HG02981 (cell line): Measurements from ENCODE around the gene AATK.
"Not testable (repeated sequence)": the region's sequence is repeated elsewhere in the genome, so short reads cannot be mapped to it uniquely, and the experiment has no call there.

ENCODE experiments used
- ATAC-seq: cut with Tn5 transposase; IDR thresholded peaks from one replicate; pipeline ENCODE4 v1.9.1; 2021; ENCODE audit warnings: mild to moderate bottlenecking, moderate library complexity; ENCODE audit not compliant: unreplicated experiment

AATK gene

GRCh38 chr17:81163051-81163695 is 2.8 kb downstream of the AATK start:
- no peak for ATAC-seq

GRCh38 chr17:81162491-81162890 is 3.5 kb downstream of the AATK start:
- no peak for ATAC-seq

- ATAC-seq: no peak
Measured at GRCh38 chr17:81161972-81162371, 4.0 kb downstream of the AATK start.

GRCh38 chr17:81161536-81161935 is 4.5 kb downstream of the AATK start:
- ATAC-seq: no peak

GRCh38 chr17:81160747-81161453 is 5.1 kb downstream of the AATK start:
- ATAC-seq: no peak

- ATAC-seq: no peak
Measured at GRCh38 chr17:81160306-81160705, 5.7 kb downstream of the AATK start.

GRCh38 chr17:81159611-81160265 is 6.3 kb downstream of the AATK start:
- no peak for ATAC-seq

- no peak for ATAC-seq
Measured at GRCh38 chr17:81158688-81159590, 7.1 kb downstream of the AATK start.

- ATAC-seq: no peak
Measured at GRCh38 chr17:81157848-81158687, 8.0 kb downstream of the AATK start.

- no peak for ATAC-seq
Measured at GRCh38 chr17:81156866-81157805, 8.9 kb downstream of the AATK start.

- no peak for ATAC-seq
Measured at GRCh38 chr17:81154961-81155360, 11.1 kb downstream of the AATK start.

GRCh38 chr17:81154016-81154415 is 12.0 kb downstream of the AATK start:
- not testable (repeated sequence) for ATAC-seq

- ATAC-seq: no peak
Measured at GRCh38 chr17:81153340-81153803, 12.6 kb downstream of the AATK start.

GRCh38 chr17:81152288-81152828 is 13.7 kb downstream of the AATK start:
- ATAC-seq: no peak

GRCh38 chr17:81151278-81151677 is 14.7 kb downstream of the AATK start:
- no peak for ATAC-seq

- no peak for ATAC-seq
Measured at GRCh38 chr17:81150377-81151077, 15.5 kb downstream of the AATK start.

GRCh38 chr17:81148986-81149533 is 17.0 kb downstream of the AATK start:
- ATAC-seq: no peak

- no peak for ATAC-seq
Measured at GRCh38 chr17:81148571-81148970, 17.4 kb downstream of the AATK start.
